ENCODE measurements around the gene SLMAP. TPM values are rescaled to one million over a fixed set of nuclear protein-coding genes. Genes with fewer than 3 reads are reported as not detected.

The SLMAP gene
- polyA plus RNA-seq, 2 of the 4 experiments (the other 2 are of a cell fraction): 15.2 to 33.1 TPM

GRCh38 chr3:57958642-57959422, 202.7 kb downstream of the SLMAP start:
- ATAC-seq: peak in 1 of 2 experiments; percentile 36; a peak in 3 of 6 replicates
- no peak for FAIRE-seq
- WGBS (ENCODE audit: missing lambda C conversion rate): 90% methylated on average over 9 of the region's 13 CpGs
- Histone ChIP-seq H3K4me1 (peaks cover 42% of the 10 kb centered on the region), H3K9me3 (no peaks in the 10 kb centered on the region), H3K4me2 (peak overlapping the region; percentile 47; the same call in 2 of the 3 replicates), H3K27ac (peak overlapping the region; percentile 62 to 86; a peak in 5 of 6 replicates), H3K4me3 (no peak overlapping the region)
- peak in 1 of 2 experiments; percentile 57 for DNase-seq (ENCODE audit: low read depth in 1 of 2, low spot score in 1 of 2)
- TF ChIP-seq RAD21 (conservative IDR thresholded peaks at IDR 0.05 in 1 of 2, IDR thresholded peaks at IDR 0.05 in 1 of 2): no peak
- no peak for TF ChIP-seq NPAS2 (CRISPR knock-in tag; IDR thresholded peaks at IDR 0.05; ENCODE audit: borderline replicate concordance)
- TF ChIP-seq REST (IDR thresholded peaks at IDR 0.05): no peak
- TF ChIP-seq RARB (CRISPR knock-in tag; IDR thresholded peaks at IDR 0.05): no peak
- TF ChIP-seq FOSB (CRISPR knock-in tag; IDR thresholded peaks at IDR 0.05): no peak
- no peak for TF ChIP-seq E2F6 (IDR thresholded peaks at IDR 0.05; ENCODE audit: borderline replicate concordance, low read depth)
- no peak for TF ChIP-seq NR3C1 (IDR thresholded peaks at IDR 0.05)
- CTCF ChIA-PET: no interaction called here
- POLR2A ChIA-PET: interaction anchor here (0.7 kb wide), 1 partner anchor 12 kb away, joined by 3 read pairs; no protein-coding TSS in a partner anchor

GRCh38 chr3:57959423-57960173, 203.5 kb downstream of the SLMAP start:
- peak overlapping the region; percentile 62 to 86 for H3K27ac ChIP-seq
- FAIRE-seq (no peak), ATAC-seq (peak; percentile 7 to 9; a peak in 2 of 6 replicates), DNase-seq (ENCODE audit: low read depth in 1 of 2, low spot score in 1 of 2) (no peak)
- no peak for TF ChIP-seq CTCF (IDR thresholded peaks at IDR 0.05)
- TF ChIP-seq HDAC2 (IDR thresholded peaks at IDR 0.05): no peak
- no peak for TF ChIP-seq MAFK (IDR thresholded peaks at IDR 0.05; ENCODE audit: partially characterized antibody)
- no peak for TF ChIP-seq PBX3 (IDR thresholded peaks at IDR 0.05)
- TF ChIP-seq RFX5 (IDR thresholded peaks at IDR 0.05): no peak
- no peak for TF ChIP-seq USF2 (IDR thresholded peaks at IDR 0.05)
- H3K4me1 ChIP-seq: peaks cover 42% of the 10 kb centered on the region
- no peaks in the 10 kb centered on the region for H3K9me3 ChIP-seq
- CTCF ChIA-PET: interaction anchor here (1.4 to 1.6 kb wide), 2 partner anchors 73 to 207 kb away, joined by 3 to 4 read pairs; no protein-coding TSS in a partner anchor
- peak overlapping the region; percentile 47 for H3K4me2 ChIP-seq
- WGBS (ENCODE audit: missing lambda C conversion rate): 59% methylated on average over 19 of the region's 19 CpGs
- H3K4me3 ChIP-seq: no peak overlapping the region
- POLR2A ChIA-PET: interaction anchor here (0.7 kb wide), 1 partner anchor 12 kb away, joined by 3 read pairs; no protein-coding TSS in a partner anchor
